NB4 (cell line): ENCODE data around the gene KRTAP9-1.

Experiments
- DNase-seq: peaks from one replicate; pipeline ENCODE4 v3.0.0; 2010; ENCODE audit warnings: low read depth
- H3K4me3 ChIP-seq: one replicate; pipeline ENCODE4 v1.5.1; 2011; ENCODE audit warnings: mild to moderate bottlenecking, low read depth, low read length, moderate library complexity
- CTCF ChIP-seq: IDR thresholded peaks from one replicate; pipeline ENCODE4 v1.5.1; 2012; ENCODE audit warnings: low read depth, low read length
- MAX ChIP-seq: IDR thresholded peaks from 2 replicates; pipeline ENCODE4 v1.6.1; 2011; ENCODE audit warnings: low read depth, low read length
- MYC ChIP-seq: IDR thresholded peaks from 2 replicates; pipeline ENCODE4 v1.6.1; 2011; ENCODE audit warnings: low read depth, low read length
- POLR2A ChIP-seq: IDR thresholded peaks from 2 replicates; pipeline ENCODE4 v1.6.1; 2011; ENCODE audit warnings: mild to moderate bottlenecking; ENCODE audit not compliant: insufficient read length; ENCODE audit errors: extremely low read depth

The KRTAP9-1 gene

GRCh38 chr17:41160648-41161047 lies 29.0 kb upstream of the KRTAP9-1 start, which contains the start of gene KRTAP4-4:
Gene KRTAP4-4, minus strand, starts transcription at chr17:41160748. Its CDS starts 57 bp downstream, at chr17:41160691.
- H3K4me3 ChIP-seq, result no peak within 1 kb of the TSS
- TF ChIP-seq POLR2A (no peak), MYC (no peak), MAX (no peak), CTCF (no peak)
- DNase-seq, result no peak

- H3K4me3 ChIP-seq, result no peak overlapping the region
- TF ChIP-seq POLR2A, result no peak
- no peak for DNase-seq
Measured at GRCh38 chr17:41163828-41164227, 25.9 kb upstream of the KRTAP9-1 start.

GRCh38 chr17:41167561-41167960 lies 22.1 kb upstream of the KRTAP9-1 start:
- DNase-seq, result no peak
- H3K4me3 ChIP-seq, result no peak overlapping the region
- TF ChIP-seq CTCF (no peak), MAX (no peak), MYC (no peak), POLR2A (no peak)

GRCh38 chr17:41168121-41168520 lies 21.6 kb upstream of the KRTAP9-1 start, which contains the start of gene KRTAP4-3:
Gene KRTAP4-3, minus strand, starts transcription at chr17:41168221. Its CDS starts 49 bp downstream, at chr17:41168172.
- no peak within 1 kb of the TSS for H3K4me3 ChIP-seq
- TF ChIP-seq POLR2A (no peak), MAX (no peak), CTCF (no peak), MYC (no peak)
- DNase-seq, result no peak

GRCh38 chr17:41171886-41172285 lies 17.8 kb upstream of the KRTAP9-1 start:
- no peak overlapping the region for H3K4me3 ChIP-seq
- TF ChIP-seq MYC, result no peak
- DNase-seq, result no peak

- no peak for DNase-seq
- H3K4me3 ChIP-seq, result no peak overlapping the region
- TF ChIP-seq POLR2A, result no peak
- no peak for TF ChIP-seq CTCF
- TF ChIP-seq MAX, result no peak
- TF ChIP-seq MYC, result no peak
Measured at GRCh38 chr17:41176744-41177387, 12.8 kb upstream of the KRTAP9-1 start.

GRCh38 chr17:41177727-41178271 lies 11.9 kb upstream of the KRTAP9-1 start, which contains the start of gene KRTAP4-2:
Gene KRTAP4-2, minus strand, starts transcription at chr17:41178221. Its CDS starts 57 bp downstream, at chr17:41178164.
- no peak within 1 kb of the TSS for H3K4me3 ChIP-seq
- TF ChIP-seq POLR2A (no peak), MAX (no peak), CTCF (no peak), MYC (no peak)
- no peak for DNase-seq
